Adipose tissue (tissue), 3 donors: ENCODE data around the gene AMY1C. TPM values are rescaled to one million over a fixed set of nuclear protein-coding genes. Genes with fewer than 3 reads are reported as not detected.
"Not testable (repeated sequence)": the region's sequence is repeated elsewhere in the genome, so short reads cannot be mapped to it uniquely, and the experiment has no call there.

ENCODE experiments used
- H3K27ac ChIP-seq: one replicate; pipeline ENCODE4 v1.5.1; 2013; ENCODE audit warnings: low read depth, low read length
- WGBS, 3 donors: extraction: QIAGEN DNeasy Blood & Tissue Kit; methylation state at CpG; one replicate each; pipeline ENCODE4 v1.1.7; 2013; 5-methylcytosine and 5-hydroxymethylcytosine counted together
- polyA plus RNA-seq, 3 donors: library from polyadenylated mRNA; stranded (reverse); fragments of 200-250 nt; gene quantifications; one replicate each; pipeline ENCODE4 v1.2.3, GENCODE V29; 2013
- donor health status: healthy with polysubstance abuse.
- donor health status: Bipolar disorder and iron deficiency.
- donor health status: healthy.

AMY1C gene
- under 1 TPM in 1 of 3 donors, not detected in 2; 0.06 TPM for polyA plus RNA-seq

DNA sequence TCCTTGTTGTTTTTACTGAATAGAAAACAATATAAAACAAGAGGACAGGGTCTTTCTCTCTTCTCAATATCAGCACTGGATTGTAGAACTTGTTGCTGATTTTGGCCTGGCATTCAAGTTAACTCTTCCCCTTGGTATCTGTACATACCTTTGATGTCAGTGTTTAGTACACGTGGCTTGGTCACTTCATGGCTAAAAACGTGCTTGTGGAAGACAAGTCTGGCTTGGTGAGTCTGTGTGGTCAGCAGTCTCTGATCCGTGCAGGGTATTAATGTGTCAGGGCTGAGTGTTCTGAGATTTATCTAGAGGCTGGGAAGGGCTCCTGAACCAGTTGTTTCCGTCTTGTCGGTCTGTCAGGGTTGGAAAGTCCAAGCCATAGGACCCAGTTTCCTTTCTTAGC is at the start of gene AMY1C:
Gene AMY1C (plus strand): TSS at position 301 of the 400 bp plus-strand sequence. CDS start 572 bp downstream, outside the sequence.
- H3K27ac ChIP-seq = not testable (repeated sequence)
- WGBS, 3 donors = no CpG with 5 or more reads among the region's 5 CpGs

DNA sequence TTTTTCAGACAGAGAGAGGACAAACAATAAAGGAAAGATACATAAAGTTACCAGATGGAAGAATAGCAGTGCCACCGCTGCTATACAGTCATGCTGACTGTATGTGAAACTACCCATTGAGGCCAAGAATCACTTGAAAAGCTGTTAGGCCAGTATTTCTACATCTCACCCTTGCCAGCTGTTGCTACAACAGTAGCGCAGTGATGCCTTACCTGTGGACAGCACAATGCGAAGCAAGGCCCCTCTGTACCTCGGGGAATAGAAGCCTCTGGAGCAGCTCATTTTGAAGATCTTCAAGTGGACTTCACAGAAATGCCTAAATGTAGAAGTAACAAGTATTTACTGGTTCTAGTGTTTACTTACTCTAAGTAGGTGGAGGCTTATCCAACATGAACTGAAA is 49.0 kb upstream of the AMY1C start:
- H3K27ac ChIP-seq = not testable (repeated sequence)
- no CpG with 5 or more reads among the region's 4 CpGs for WGBS, 3 donors

DNA sequence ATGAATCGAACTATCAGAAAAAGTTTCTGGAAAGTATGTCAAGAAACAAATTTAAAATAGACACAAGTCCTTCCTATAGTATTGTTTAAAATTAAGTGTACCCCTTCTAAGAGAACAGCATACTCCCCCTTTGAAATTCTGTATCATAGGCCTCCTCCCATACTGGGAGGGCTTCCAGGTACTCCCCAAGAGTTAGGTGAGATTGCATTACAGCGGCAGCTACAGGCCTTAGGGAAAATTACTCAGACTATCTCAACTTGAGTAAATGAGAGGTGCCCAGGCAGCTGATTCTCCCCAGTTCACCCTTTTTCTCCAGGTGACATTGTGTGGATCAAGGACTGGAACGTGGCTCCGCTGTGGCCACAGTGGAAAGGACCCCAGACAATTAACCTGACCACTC is 48.4 kb upstream of the AMY1C start:
- no CpG with 5 or more reads among the region's 4 CpGs for WGBS, 3 donors
- not testable (repeated sequence) for H3K27ac ChIP-seq

DNA sequence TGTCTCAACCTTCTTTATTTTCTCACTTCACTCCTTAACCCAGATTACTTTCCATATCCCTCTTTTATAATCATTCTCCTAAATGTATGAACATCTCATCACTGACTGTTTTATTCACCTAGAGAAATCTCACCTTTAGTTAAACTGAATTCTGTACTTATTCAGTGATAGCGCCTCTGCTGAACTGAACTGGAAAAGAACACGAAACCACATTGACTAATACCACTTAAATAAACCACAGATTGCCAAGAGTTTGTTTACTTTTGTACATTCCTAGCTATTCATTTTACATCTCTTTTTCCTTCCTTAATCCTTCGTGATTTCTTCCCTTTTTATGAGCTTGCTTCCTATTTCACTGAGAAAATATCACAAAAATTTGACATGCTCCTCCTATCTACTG is 42.0 kb upstream of the AMY1C start:
- H3K27ac ChIP-seq = not testable (repeated sequence)
- no CpG with 5 or more reads among the region's 3 CpGs for WGBS, 3 donors

DNA sequence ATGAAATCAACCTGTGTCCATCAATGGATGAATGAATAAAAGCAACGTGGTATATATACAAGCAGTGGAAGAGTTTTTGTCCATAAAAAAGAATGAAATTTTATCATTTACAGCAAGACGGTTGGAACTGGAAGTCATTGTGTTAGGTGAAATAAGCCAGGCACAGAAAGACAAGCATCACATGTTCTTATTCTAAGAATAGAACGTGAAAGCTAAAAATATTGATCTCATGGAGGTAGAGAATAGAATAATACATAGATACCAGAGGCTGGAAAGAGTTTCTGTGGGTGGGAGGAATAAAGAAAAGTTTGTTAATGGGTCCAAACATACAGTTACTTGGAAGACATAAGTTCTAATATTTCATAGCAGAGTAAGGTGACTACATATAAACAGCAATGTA is 39.3 kb upstream of the AMY1C start:
- H3K27ac ChIP-seq = not testable (repeated sequence)
- no CpG with 5 or more reads among the region's 3 CpGs for WGBS, 3 donors

DNA sequence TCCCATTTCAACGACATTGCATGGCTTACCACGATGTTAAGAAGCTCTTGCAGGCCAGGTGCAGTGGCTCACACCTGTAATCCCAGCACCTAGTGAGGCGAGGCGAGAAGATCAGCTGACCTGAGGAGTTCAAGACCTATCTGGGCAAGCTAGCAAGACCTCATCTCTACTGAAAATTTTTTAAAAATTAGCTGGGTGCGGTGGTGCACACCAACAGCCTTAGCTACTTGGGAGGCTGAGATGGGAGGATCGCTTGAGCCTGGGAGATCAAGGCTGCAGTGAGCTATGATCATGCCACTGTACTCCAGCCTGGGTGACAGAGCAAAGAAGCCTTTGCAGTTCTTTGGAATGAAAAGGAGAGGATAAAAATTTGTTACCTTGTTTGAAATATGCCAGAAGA is 32.3 kb upstream of the AMY1C start:
- not testable (repeated sequence) for H3K27ac ChIP-seq
- 70 to 80% (median 74%) methylated on average over 3 to 6 of the region's 6 CpGs for WGBS, 3 donors

DNA sequence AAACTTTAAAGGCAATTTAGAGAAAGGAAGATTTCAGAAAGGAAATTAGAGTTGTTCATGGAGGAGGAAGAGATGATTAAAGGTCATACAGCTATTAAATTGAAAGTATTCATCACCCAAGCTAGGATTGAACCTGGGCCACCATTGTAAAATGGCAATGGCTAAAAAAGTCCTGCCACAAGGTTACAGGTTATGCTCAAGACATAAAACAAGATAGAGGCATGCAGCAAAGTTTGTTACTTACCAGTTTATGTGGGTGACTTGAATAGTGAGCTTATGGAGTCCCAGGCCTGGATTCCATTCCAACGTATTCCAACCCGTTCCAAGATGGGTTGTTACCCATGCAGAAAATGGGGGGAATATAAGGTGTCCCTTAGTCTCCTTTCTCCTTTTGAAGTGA is 28.2 kb upstream of the AMY1C start:
- not testable (repeated sequence) for H3K27ac ChIP-seq
- WGBS, 3 donors = no CpG with 5 or more reads among the region's 2 CpGs

DNA sequence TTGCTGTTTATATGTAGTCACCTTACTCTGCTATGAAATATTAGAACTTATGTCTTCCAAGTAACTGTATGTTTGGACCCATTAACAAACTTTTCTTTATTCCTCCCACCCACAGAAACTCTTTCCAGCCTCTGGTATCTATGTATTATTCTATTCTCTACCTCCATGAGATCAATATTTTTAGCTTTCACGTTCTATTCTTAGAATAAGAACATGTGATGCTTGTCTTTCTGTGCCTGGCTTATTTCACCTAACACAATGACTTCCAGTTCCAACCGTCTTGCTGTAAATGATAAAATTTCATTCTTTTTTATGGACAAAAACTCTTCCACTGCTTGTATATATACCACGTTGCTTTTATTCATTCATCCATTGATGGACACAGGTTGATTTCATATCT is 14.4 kb upstream of the AMY1C start:
- no CpG with 5 or more reads among the region's 3 CpGs for WGBS, 3 donors
- H3K27ac ChIP-seq = not testable (repeated sequence)

DNA sequence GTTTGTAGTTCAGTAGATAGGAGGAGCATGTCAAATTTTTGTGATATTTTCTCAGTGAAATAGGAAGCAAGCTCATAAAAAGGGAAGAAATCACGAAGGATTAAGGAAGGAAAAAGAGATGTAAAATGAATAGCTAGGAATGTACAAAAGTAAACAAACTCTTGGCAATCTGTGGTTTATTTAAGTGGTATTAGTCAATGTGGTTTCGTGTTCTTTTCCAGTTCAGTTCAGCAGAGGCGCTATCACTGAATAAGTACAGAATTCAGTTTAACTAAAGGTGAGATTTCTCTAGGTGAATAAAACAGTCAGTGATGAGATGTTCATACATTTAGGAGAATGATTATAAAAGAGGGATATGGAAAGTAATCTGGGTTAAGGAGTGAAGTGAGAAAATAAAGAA is 11.7 kb upstream of the AMY1C start:
- no CpG with 5 or more reads among the region's 3 CpGs for WGBS, 3 donors
- not testable (repeated sequence) for H3K27ac ChIP-seq

DNA sequence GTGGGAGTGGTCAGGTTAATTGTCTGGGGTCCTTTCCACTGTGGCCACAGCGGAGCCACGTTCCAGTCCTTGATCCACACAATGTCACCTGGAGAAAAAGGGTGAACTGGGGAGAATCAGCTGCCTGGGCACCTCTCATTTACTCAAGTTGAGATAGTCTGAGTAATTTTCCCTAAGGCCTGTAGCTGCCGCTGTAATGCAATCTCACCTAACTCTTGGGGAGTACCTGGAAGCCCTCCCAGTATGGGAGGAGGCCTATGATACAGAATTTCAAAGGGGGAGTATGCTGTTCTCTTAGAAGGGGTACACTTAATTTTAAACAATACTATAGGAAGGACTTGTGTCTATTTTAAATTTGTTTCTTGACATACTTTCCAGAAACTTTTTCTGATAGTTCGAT is 5.2 kb upstream of the AMY1C start:
- WGBS, 3 donors = no CpG with 5 or more reads among the region's 4 CpGs
- not testable (repeated sequence) for H3K27ac ChIP-seq

DNA sequence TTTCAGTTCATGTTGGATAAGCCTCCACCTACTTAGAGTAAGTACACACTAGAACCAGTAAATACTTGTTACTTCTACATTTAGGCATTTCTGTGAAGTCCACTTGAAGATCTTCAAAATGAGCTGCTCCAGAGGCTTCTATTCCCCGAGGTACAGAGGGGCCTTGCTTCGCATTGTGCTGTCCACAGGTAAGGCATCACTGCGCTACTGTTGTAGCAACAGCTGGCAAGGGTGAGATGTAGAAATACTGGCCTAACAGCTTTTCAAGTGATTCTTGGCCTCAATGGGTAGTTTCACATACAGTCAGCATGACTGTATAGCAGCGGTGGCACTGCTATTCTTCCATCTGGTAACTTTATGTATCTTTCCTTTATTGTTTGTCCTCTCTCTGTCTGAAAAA is 4.7 kb upstream of the AMY1C start:
- WGBS, 3 donors = no CpG with 5 or more reads among the region's 4 CpGs
- not testable (repeated sequence) for H3K27ac ChIP-seq

DNA sequence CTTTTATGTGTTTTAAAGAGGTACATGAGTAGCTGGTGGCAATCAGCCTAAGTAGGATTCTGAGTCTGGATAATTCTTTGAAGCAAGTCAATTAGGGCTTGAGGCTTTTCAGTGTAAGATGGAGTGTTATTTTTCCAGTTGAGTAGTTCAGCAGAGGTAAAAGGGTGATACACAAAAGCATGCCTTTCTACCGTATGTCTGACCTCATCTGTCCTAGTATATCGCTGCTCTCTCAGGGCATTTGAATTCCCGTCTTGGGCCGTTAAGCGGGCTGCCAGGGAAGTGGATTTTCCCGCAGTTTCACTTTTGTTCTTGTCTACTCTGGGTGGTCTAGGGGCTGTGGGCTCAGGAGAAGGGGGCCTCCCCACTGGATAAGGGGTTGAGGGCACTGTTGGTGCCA is 1.4 kb upstream of the AMY1C start:
- WGBS, 3 donors = no CpG with 5 or more reads among the region's 6 CpGs

DNA sequence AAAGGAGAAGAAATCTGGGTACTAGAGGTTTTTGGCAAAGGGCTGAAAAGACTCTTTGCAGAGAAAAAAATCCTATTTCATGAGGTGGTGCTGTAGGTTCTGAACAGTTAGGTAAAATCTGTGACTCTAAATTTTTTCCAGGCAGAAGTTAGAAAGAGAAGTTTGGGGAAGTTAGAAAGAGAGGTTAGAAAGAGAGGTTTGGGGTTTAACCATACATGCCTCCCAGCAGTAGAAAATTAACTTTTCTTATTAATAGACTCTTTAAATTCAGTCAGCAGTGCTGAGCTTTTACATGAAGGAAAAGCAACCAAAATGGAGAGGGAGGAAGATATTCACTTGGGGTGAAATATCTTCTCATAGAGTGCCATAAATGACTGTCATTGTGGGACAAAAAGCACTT is 12.2 kb downstream of the AMY1C start:
- H3K27ac ChIP-seq = no peak overlapping the region

More for the DNA sequence above, 1.4 kb upstream of the AMY1C start:
- not testable (repeated sequence) for H3K27ac ChIP-seq

DNA sequence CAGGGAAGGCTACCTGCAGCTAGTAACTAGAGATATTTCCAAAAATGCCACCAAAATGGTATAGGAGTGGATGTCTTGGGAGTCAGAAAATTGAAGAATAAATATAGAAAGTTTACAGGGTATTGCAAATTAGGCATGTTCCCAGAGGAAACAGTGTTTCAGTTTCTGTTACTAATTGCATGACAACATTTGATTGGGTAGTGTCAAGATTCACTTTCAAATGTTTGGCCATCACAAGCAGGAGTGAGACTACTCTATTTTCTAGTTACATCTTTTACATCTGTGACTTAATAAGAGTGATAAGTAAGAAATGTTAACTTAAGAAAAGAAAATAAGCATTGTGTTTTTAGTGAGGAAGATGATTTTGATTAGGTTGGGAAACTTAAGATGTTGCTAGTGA is 30.2 kb downstream of the AMY1C start:
- no peak overlapping the region for H3K27ac ChIP-seq

DNA sequence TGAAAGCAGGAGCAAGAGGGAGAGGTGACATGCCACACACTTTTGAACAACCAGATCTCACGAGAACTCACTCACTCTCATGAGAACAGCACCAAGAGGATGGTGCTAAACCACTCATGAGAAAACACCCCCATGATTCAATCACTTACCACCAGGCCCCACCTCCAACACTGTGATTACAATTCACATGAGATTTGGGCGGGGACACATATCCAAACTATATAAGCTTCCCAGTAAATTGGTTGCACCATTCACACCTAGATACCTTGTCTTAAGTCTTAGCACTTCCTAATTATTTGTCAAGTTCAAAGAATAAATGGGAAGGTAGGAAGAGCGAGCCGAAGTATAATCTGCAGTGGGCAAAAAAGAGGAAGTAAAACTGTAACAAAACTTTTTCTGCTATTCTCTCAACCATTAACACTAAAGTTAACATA is 34.3 kb downstream of the AMY1C start:
- H3K27ac ChIP-seq = no peak overlapping the region
- 49 to 73% (median 54%) methylated on average over 4 of the region's 4 CpGs for WGBS, 3 donors

DNA sequence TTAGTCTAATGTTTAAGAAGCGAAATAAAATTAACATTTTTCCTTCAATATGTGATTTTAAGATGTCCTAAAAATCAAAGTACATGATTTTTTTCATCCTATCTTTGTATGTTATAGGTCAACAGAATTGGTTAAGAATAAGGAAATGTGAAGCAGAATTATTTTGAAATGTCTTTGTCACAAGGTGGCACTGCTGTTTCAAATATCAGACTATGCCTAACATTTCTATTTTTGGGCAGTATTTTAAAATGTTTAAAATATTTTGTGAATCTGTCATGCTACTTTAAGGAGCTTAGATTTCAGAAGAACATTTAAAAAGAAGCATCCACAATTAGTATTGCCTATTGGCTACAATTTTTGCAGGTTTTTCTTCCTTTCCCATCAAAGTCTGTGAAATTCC is 38.7 kb downstream of the AMY1C start:
- no peak overlapping the region for H3K27ac ChIP-seq
- 26 to 47% (median 36%) methylated on average over 1 of the region's 1 CpG for WGBS, 3 donors

DNA sequence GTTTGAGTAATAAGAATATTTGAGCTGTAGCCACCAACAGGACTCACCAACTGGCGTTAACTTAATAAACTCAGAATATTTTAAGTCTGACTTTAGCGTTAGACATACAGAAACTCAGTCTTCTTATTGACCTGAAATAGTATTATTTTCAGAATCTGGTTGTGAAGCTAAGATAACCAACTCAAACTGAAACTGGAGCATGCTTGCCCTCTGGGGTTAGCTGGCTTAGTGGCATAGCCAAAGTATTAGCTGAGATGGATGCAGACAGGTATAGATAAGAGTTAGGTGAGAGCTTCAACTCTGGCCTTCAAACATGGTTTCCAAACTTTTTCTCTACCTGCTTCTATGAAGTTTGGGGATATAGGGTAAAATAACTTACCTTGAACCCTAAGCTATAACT is 40.5 kb downstream of the AMY1C start:
- H3K27ac ChIP-seq = no peak overlapping the region
- 72 to 80% (median 77%) methylated on average over 2 of the region's 2 CpGs for WGBS, 3 donors

Other genes with a start within 250 kb of the AMY1C start
- gene RNPC3, start 224.2 kb upstream of the AMY1C start, polyA plus RNA-seq = 10 to 100 TPM in 2 of 3 donors, 1 to 10 TPM in 1; 7.5 to 18.2 (median 15.7) TPM
- 10 to 100 TPM; 15.1 to 46.1 (median 28.5) TPM for gene AMY2B, start 178.3 kb upstream of the AMY1C start, polyA plus RNA-seq
- gene AMY2A, start 132.5 kb upstream of the AMY1C start, polyA plus RNA-seq = 100 to 1,000 TPM in 1 of 3 donors, 1 to 10 TPM in 1, under 1 TPM in 1; 0.37 to 359 (median 3.9) TPM
- not detected for gene AMY1A, start 94.1 kb upstream of the AMY1C start, polyA plus RNA-seq
- under 1 TPM in 1 of 3 donors, not detected in 2; 0.30 TPM for gene AMY1B, start 53.7 kb upstream of the AMY1C start, polyA plus RNA-seq